HEK293 (cell line): ENCODE data around the gene NLGN1.

Experiments
- CTCF ChIA-PET: fragments of 350-600 bp; formaldehyde crosslinking; extraction: SDS; loops from one replicate; lab custom pipeline; 2021; ENCODE audit warnings: antibody characterized with exemption; lab: Yijun Ruan, JAX
- POLR2A ChIA-PET: fragments of 300-600 bp; formaldehyde crosslinking; extraction: SDS; loops from one replicate; lab custom pipeline; 2020; ENCODE audit warnings: antibody characterized with exemption, inconsistent platforms; lab: Yijun Ruan, JAX
- H3K27ac ChIP-seq: fragments of 200-500 bp; sonication (Bioruptor generic); 2 replicates; pipeline ENCODE4 v1.5.1; 2014; ENCODE audit warnings: low read depth, low read length, control low read depth, inconsistent platforms; ENCODE audit errors: extremely low read depth
- H3K36me3 ChIP-seq, 2 experiments: fragments of 200-500 bp in 1 of 2; sonication (Bioruptor generic) in 1 of 2; 1 replicate in 1 of 2; 2 replicates in 1 of 2; pipeline ENCODE4 v1.5.1; 2014 to 2017; ENCODE audit warnings: inconsistent platforms in 2 of 2, low read length in 2 of 2; ENCODE audit not compliant: control insufficient read depth in 2 of 2, insufficient read depth in 1 of 2
- H3K4me1 ChIP-seq: fragments of 200-500 bp; sonication (Bioruptor generic); 2 replicates; pipeline ENCODE4 v1.5.1; 2014; ENCODE audit warnings: mild to moderate bottlenecking, low read length, inconsistent platforms; ENCODE audit not compliant: control insufficient read depth, insufficient read depth
- H3K4me3 ChIP-seq: 2 replicates; pipeline ENCODE4 v1.5.1; 2011; ENCODE audit warnings: low read depth, mild to moderate bottlenecking, control low read depth, low read length, moderate library complexity
- H3K9me3 ChIP-seq: fragments of 200-500 bp; sonication (Bioruptor generic); 2 replicates; pipeline ENCODE4 v1.5.1; 2014; ENCODE audit warnings: low read depth, low read length, inconsistent platforms; ENCODE audit not compliant: control insufficient read depth, insufficient read depth
- HOXA7 ChIP-seq: sonication (generic); formaldehyde crosslinking; IDR thresholded peaks from 2 replicates; pipeline ENCODE4 v1.8.1; 2022; ENCODE audit warnings: missing genetic modification reagents, borderline replicate concordance
- KLF10 ChIP-seq: fragments of 450-650 bp; IDR thresholded peaks from 2 replicates; pipeline ENCODE4 v1.5.1; 2018; ENCODE audit warnings: missing biosample characterization, mild to moderate bottlenecking, missing genetic modification characterization
- KLF9 ChIP-seq: fragments of 450-650 bp; formaldehyde crosslinking; IDR thresholded peaks from 2 replicates; pipeline ENCODE4 v1.5.1; 2016; ENCODE audit warnings: missing biosample characterization, missing genetic modification characterization, low read depth
- OSR2 ChIP-seq: fragments of 450-650 bp; formaldehyde crosslinking; IDR thresholded peaks from 2 replicates; pipeline ENCODE4 v1.5.1; 2016; ENCODE audit warnings: missing biosample characterization, missing genetic modification characterization
- SP7 ChIP-seq: fragments of 450-650 bp; formaldehyde crosslinking; IDR thresholded peaks from 2 replicates; pipeline ENCODE4 v1.5.1; 2016; ENCODE audit warnings: missing biosample characterization, missing genetic modification characterization
- ZFP69B ChIP-seq: fragments of 450-650 bp; formaldehyde crosslinking; IDR thresholded peaks from 2 replicates; pipeline ENCODE4 v1.5.1; 2016; ENCODE audit warnings: missing biosample characterization, missing genetic modification characterization
- ZNF112 ChIP-seq: fragments of 450-650 bp; formaldehyde crosslinking; IDR thresholded peaks from 2 replicates; pipeline ENCODE4 v1.5.0; 2017; ENCODE audit warnings: missing biosample characterization, missing genetic modification characterization
- ZNF184 ChIP-seq: fragments of 450-650 bp; IDR thresholded peaks from 2 replicates; pipeline ENCODE4 v1.5.1; 2018; ENCODE audit warnings: missing biosample characterization, mild to moderate bottlenecking, missing genetic modification characterization
- ZNF19 ChIP-seq: fragments of 450-650 bp; formaldehyde crosslinking; IDR thresholded peaks from 2 replicates; pipeline ENCODE4; 2016; ENCODE audit warnings: missing biosample characterization, missing genetic modification characterization, low read depth
- ZNF2 ChIP-seq: fragments of 450-650 bp; formaldehyde crosslinking; IDR thresholded peaks from 2 replicates; pipeline ENCODE4 v1.5.1; 2016; ENCODE audit warnings: missing biosample characterization, missing genetic modification characterization
- ZNF24 ChIP-seq: fragments of 450-650 bp; formaldehyde crosslinking; IDR thresholded peaks from 2 replicates; pipeline ENCODE4 v1.5.1; 2016; ENCODE audit warnings: missing biosample characterization, missing genetic modification characterization
- ZNF311 ChIP-seq: fragments of 450-650 bp; formaldehyde crosslinking; IDR thresholded peaks from 2 replicates; pipeline ENCODE4 v1.5.1; 2017; ENCODE audit warnings: missing biosample characterization, missing genetic modification characterization, borderline replicate concordance
- ZNF394 ChIP-seq: fragments of 450-650 bp; formaldehyde crosslinking; IDR thresholded peaks from 2 replicates; pipeline ENCODE4 v1.5.1; 2016; ENCODE audit warnings: missing biosample characterization, missing genetic modification characterization, mild to moderate bottlenecking, moderate library complexity, borderline replicate concordance
- ZNF473 ChIP-seq: fragments of 450-650 bp; formaldehyde crosslinking; IDR thresholded peaks from 2 replicates; pipeline ENCODE4 v1.5.1; 2017; ENCODE audit warnings: missing biosample characterization, missing genetic modification characterization
- ZNF510 ChIP-seq: fragments of 450-650 bp; formaldehyde crosslinking; IDR thresholded peaks from 2 replicates; pipeline ENCODE4 v1.5.1; 2018; ENCODE audit warnings: mild to moderate bottlenecking, missing genetic modification characterization, missing biosample characterization; ENCODE audit not compliant: insufficient replicate concordance
- ZNF529 ChIP-seq: fragments of 450-650 bp; formaldehyde crosslinking; IDR thresholded peaks from 2 replicates; pipeline ENCODE4 v1.5.1; 2017; ENCODE audit warnings: missing genetic modification characterization, missing biosample characterization; ENCODE audit not compliant: insufficient replicate concordance
- ZNF621 ChIP-seq: fragments of 450-650 bp; formaldehyde crosslinking; IDR thresholded peaks from 2 replicates; pipeline ENCODE4 v1.5.1; 2017; ENCODE audit warnings: missing biosample characterization, missing genetic modification characterization
- ZNF624 ChIP-seq: fragments of 450-650 bp; formaldehyde crosslinking; IDR thresholded peaks from 2 replicates; pipeline ENCODE4 v1.5.1; 2017; ENCODE audit warnings: missing biosample characterization, missing genetic modification characterization
- ZNF629 ChIP-seq: fragments of 450-650 bp; formaldehyde crosslinking; IDR thresholded peaks from 2 replicates; pipeline ENCODE4 v1.5.1; 2017; ENCODE audit warnings: missing biosample characterization, missing genetic modification characterization
- ZSCAN23 ChIP-seq: fragments of 450-650 bp; formaldehyde crosslinking; IDR thresholded peaks from 2 replicates; pipeline ENCODE4 v1.5.1; 2016; ENCODE audit warnings: missing biosample characterization, missing genetic modification characterization
- TF ChIP-seq, protein P1 (sequence below): fragments of 450-650 bp; formaldehyde crosslinking; IDR thresholded peaks from 2 replicates; pipeline ENCODE4 v1.5.1; 2016; ENCODE audit warnings: missing biosample characterization, missing genetic modification characterization
- TF ChIP-seq, protein P2 (sequence below): fragments of 450-650 bp; formaldehyde crosslinking; optimal IDR thresholded peaks from 2 replicates; pipeline ENCODE3; 2016; ENCODE audit warnings: missing biosample characterization, mild to moderate bottlenecking, missing genetic modification characterization
- TF ChIP-seq, protein P3 (sequence below): fragments of 450-650 bp; formaldehyde crosslinking; IDR thresholded peaks from 2 replicates; pipeline ENCODE4 v1.5.1; 2016; ENCODE audit warnings: missing biosample characterization, missing genetic modification characterization
- TF ChIP-seq, protein P4 (sequence below): fragments of 450-650 bp; formaldehyde crosslinking; IDR thresholded peaks from 2 replicates; pipeline ENCODE4 v1.5.1; 2016; ENCODE audit warnings: missing biosample characterization, missing genetic modification characterization
- TF ChIP-seq, protein P5 (sequence below): fragments of 450-650 bp; formaldehyde crosslinking; IDR thresholded peaks from 2 replicates; pipeline ENCODE4 v1.5.1; 2016; ENCODE audit warnings: missing biosample characterization, missing genetic modification characterization
- TF ChIP-seq, protein P6 (sequence below): fragments of 450-650 bp; formaldehyde crosslinking; IDR thresholded peaks from 2 replicates; pipeline ENCODE4 v1.5.1; 2017; ENCODE audit warnings: missing biosample characterization, missing genetic modification characterization

NLGN1 gene

DNA sequence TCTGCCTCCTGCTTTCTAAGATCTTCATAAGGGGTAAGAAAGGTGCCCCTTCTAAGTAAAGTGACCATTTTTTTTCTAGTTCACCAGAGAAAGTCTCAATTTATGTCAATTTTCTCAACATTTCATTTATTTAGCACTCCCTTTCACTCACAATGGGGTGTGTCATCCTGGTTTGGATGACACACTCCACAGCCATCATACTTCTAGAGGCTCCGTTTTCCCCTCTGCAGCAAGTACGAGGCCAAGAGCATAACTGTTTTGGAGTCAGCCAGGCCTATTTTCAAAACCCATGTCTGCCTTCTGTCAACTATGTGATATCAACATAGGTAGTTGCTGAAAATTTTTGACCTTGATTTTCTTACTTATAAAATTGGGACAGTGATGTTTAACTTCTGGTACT lies 703.2 kb downstream of the NLGN1 start:
- no peaks in the 10 kb centered on the region for H3K9me3 ChIP-seq
- no peak overlapping the region for H3K27ac ChIP-seq
- no peak overlapping the region for H3K4me3 ChIP-seq
- CTCF ChIA-PET = interaction anchor here (0.6 to 0.7 kb wide), 2 partner anchors 563 to 733 kb away, joined by 3 to 4 read pairs; no protein-coding TSS in a partner anchor
- TF ChIP-seq ZNF624 (tag by site-specific recombination) (no peak), ZNF112 (no peak), ZFP69B (tag by site-specific recombination) (no peak), HOXA7 (CRISPR knock-in tag) (no peak), ZNF184 (tag by site-specific recombination) (no peak), ZNF394 (tag by site-specific recombination) (no peak), ZNF2 (tag by site-specific recombination) (no peak), ZNF529 (tag by site-specific recombination) (no peak), ZNF311 (tag by site-specific recombination) (no peak), ZNF510 (tag by site-specific recombination) (no peak), KLF10 (tag by site-specific recombination) (no peak), ZNF24 (no peak)
- TF ChIP-seq, protein P1, sequence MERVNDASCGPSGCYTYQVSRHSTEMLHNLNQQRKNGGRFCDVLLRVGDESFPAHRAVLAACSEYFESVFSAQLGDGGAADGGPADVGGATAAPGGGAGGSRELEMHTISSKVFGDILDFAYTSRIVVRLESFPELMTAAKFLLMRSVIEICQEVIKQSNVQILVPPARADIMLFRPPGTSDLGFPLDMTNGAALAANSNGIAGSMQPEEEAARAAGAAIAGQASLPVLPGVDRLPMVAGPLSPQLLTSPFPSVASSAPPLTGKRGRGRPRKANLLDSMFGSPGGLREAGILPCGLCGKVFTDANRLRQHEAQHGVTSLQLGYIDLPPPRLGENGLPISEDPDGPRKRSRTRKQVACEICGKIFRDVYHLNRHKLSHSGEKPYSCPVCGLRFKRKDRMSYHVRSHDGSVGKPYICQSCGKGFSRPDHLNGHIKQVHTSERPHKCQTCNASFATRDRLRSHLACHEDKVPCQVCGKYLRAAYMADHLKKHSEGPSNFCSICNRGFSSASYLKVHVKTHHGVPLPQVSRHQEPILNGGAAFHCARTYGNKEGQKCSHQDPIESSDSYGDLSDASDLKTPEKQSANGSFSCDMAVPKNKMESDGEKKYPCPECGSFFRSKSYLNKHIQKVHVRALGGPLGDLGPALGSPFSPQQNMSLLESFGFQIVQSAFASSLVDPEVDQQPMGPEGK = no peak
- TF ChIP-seq, protein P2, sequence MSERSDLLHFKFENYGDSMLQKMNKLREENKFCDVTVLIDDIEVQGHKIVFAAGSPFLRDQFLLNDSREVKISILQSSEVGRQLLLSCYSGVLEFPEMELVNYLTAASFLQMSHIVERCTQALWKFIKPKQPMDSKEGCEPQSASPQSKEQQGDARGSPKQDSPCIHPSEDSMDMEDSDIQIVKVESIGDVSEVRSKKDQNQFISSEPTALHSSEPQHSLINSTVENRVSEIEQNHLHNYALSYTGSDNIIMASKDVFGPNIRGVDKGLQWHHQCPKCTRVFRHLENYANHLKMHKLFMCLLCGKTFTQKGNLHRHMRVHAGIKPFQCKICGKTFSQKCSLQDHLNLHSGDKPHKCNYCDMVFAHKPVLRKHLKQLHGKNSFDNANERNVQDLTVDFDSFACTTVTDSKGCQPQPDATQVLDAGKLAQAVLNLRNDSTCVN (tag by site-specific recombination) = no peak
- H3K36me3 ChIP-seq = no peaks in the 10 kb centered on the region
- POLR2A ChIA-PET = no interaction called here
- no peaks in the 10 kb centered on the region for H3K4me1 ChIP-seq

DNA sequence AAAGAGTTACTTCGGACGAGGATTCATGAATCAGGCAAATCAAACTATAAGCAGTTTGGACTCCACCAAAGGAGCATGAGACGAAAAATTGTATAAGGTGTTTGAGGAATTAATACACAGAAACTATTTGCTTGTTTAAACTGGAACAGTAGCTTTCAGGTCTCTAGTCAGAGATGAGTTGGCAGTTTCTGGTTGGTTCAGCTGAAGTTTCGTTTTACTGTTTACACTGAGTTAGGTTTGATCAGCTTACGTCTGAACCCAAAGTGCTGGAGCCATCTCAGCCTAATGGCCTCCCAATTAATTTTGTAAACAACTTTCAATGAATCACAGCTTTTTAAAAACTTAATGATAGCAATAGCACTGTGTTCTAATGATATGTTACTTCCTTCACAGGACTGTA lies 703.7 kb downstream of the NLGN1 start:
- Histone ChIP-seq H3K27ac (no peak overlapping the region), H3K4me3 (no peak overlapping the region), H3K9me3 (no peaks in the 10 kb centered on the region), H3K4me1 (no peaks in the 10 kb centered on the region), H3K36me3 (no peaks in the 10 kb centered on the region)
- CTCF ChIA-PET = interaction anchor here (0.6 kb wide), 1 partner anchor 733 kb away, joined by 3 read pairs; no protein-coding TSS in a partner anchor
- POLR2A ChIA-PET = no interaction called here
- TF ChIP-seq SP7 (tag by site-specific recombination) = no peak
- TF ChIP-seq ZNF629 (tag by site-specific recombination) = no peak
- TF ChIP-seq, protein P3, sequence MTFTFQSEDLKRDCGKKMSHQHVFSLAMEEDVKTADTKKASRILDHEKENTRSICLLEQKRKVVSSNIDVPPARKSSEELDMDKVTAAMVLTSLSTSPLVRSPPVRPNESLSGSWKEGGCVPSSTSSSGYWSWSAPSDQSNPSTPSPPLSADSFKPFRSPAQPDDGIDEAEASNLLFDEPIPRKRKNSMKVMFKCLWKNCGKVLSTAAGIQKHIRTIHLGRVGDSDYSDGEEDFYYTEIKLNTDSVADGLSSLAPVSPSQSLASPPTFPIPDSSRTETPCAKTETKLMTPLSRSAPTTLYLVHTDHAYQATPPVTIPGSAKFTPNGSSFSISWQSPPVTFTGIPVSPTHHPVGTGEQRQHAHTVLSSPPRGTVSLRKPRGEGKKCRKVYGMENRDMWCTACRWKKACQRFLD = no peak
- TF ChIP-seq, protein P4, sequence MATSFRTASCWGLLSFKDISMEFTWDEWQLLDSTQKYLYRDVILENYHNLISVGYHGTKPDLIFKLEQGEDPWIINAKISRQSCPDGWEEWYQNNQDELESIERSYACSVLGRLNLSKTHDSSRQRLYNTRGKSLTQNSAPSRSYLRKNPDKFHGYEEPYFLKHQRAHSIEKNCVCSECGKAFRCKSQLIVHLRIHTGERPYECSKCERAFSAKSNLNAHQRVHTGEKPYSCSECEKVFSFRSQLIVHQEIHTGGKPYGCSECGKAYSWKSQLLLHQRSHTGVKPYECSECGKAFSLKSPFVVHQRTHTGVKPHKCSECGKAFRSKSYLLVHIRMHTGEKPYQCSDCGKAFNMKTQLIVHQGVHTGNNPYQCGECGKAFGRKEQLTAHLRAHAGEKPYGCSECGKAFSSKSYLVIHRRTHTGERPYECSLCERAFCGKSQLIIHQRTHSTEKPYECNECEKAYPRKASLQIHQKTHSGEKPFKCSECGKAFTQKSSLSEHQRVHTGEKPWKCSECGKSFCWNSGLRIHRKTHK (tag by site-specific recombination) = no peak
- TF ChIP-seq OSR2 (tag by site-specific recombination) = no peak
- TF ChIP-seq ZNF394 (tag by site-specific recombination) = no peak
- no peak for TF ChIP-seq ZSCAN23
- TF ChIP-seq KLF9 (tag by site-specific recombination) = no peak
- no peak for TF ChIP-seq ZNF19 (tag by site-specific recombination)
- TF ChIP-seq, protein P5, sequence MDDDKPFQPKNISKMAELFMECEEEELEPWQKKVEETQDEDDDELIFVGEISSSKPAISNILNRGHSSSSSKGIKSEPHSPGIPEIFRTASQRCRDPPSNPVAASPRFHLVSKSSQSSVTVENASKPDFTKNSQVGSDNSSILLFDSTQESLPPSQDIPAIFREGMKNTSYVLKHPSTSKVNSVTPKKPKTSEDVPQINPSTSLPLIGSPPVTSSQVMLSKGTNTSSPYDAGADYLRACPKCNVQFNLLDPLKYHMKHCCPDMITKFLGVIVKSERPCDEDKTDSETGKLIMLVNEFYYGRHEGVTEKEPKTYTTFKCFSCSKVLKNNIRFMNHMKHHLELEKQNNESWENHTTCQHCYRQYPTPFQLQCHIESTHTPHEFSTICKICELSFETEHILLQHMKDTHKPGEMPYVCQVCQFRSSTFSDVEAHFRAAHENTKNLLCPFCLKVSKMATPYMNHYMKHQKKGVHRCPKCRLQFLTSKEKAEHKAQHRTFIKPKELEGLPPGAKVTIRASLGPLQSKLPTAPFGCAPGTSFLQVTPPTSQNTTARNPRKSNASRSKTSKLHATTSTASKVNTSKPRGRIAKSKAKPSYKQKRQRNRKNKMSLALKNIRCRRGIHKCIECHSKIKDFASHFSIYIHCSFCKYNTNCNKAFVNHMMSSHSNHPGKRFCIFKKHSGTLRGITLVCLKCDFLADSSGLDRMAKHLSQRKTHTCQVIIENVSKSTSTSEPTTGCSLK (tag by site-specific recombination) = no peak
- TF ChIP-seq HOXA7 (CRISPR knock-in tag) = no peak
- TF ChIP-seq, protein P6, sequence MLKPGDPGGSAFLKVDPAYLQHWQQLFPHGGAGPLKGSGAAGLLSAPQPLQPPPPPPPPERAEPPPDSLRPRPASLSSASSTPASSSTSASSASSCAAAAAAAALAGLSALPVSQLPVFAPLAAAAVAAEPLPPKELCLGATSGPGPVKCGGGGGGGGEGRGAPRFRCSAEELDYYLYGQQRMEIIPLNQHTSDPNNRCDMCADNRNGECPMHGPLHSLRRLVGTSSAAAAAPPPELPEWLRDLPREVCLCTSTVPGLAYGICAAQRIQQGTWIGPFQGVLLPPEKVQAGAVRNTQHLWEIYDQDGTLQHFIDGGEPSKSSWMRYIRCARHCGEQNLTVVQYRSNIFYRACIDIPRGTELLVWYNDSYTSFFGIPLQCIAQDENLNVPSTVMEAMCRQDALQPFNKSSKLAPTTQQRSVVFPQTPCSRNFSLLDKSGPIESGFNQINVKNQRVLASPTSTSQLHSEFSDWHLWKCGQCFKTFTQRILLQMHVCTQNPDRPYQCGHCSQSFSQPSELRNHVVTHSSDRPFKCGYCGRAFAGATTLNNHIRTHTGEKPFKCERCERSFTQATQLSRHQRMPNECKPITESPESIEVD = no peak
- TF ChIP-seq ZNF473 (tag by site-specific recombination) = no peak
- TF ChIP-seq ZNF621 (tag by site-specific recombination) = no peak
